Activated T-helper 9 cell treated with anti-CD3 and anti-CD28 coated beads, Interleukin-2, amount 50 U/mL, for 16 hours (primary cell): ENCODE data around the gene RNGTT.

Experiments used
- DNase-seq: peaks from one replicate; pipeline ENCODE4 v3.0.0-alpha.2; 2020; ENCODE audit warnings: low read depth

The RNGTT gene

DNA sequence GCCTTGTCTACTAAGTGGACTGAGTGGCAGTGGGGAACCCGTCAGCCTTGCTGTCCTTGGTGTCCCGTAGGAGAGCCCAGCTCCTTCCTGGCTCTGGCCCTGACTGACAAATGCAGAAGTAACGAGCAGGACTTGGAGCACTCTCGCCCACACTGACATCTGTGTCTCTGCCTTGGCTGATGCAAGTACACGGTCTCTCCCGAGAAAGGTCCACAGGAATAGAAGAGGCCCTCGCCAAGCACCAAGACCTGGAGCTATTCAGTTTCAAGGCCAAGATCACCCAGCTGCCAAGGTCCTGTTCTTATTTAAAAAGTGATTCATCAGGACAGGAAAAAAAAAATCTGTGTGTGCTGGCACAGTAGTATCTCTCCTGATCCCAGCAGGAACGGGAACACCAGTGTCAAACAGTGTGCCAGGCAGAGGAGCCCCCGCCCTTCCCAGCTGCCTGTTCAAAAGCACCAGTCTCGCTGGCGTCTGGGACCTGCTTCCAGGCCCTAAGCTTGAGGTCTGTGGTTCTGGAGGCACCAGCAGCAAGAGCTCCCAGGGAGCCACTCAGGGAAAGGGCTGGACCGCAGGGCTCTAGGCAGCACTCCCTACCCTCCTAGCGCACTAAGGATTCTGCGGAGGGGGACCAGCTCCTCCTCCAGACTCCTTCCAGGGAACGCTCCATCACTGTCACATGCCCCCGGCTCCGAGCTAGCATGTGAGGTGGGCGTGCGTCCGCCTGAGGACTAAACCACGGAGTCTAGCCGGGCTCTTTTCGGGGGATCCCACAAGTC, 376.9 kb downstream of the RNGTT start:
- no peak for DNase-seq

DNA sequence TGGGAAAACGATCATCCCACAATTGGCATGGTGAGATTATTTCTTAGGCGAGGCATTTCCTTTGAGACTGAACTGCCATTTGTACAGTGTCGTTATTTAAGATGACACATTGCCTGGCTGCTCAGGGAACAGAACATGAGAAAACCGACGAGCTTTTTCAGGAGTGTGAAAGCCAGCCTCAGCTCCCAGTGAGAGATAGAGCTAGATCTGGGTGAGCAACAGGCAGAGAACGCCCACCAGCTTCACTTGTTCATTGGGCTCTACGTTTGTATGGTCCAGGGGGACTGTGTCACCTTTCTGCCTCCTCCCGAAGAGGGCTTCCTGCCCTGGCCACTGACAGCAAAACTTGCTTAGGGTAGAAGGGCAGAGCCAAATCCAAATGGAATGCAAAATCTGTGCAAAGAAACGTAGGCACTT, 378.1 kb downstream of the RNGTT start:
- DNase-seq, result no peak

DNA sequence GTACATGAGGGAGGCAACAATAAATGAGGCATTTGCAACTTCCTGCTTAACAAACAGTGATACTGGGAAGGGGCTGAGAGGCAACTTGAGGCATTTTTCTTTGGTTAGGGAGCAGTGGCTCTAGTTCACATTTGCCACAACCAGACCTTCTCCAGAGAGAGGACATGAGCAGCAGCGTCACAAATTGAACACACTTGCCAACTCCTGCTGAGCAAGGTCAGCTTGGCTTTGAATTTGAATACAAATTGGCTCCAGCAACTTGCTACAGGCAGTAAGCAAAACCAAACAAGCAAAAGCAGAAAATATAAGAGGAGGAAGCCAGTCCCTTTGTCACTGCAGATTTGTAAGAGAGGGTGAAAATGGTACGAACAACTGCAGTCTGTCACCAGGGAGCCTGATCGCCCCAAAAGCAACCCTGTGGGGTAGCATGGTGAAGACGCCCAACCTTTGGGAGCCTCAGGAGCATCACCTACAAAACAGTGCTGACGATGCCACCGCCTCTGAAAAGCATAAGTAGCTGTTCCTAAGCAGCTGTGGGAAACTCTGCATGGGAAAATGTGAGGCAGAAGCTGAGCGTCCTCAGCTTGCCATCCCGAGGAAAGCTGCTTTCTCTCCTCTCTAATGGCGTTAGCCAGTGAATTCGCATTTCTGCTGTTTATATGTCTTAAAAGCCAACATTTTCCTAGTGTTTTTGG, 378.7 kb downstream of the RNGTT start:
- no peak for DNase-seq

DNA sequence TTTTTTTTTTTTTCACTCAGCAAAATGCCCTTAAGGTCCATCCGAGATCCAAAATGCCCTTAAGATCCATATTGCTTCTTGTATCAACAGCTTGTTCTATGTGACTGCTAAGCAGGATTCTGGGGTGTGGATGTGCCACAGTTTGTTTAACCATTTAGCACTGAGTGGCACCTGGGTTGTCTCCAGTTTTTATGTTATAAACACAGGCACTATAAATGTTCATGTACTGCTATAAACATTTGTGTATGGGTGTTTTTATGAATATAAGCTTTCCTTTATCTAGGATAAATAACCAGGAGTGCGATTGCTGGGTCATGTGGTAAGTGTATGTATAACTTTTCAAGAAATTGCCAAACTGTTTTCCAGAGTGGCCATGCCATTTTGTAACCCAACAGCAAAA, 386.0 kb downstream of the RNGTT start:
- DNase-seq, result no peak

DNA sequence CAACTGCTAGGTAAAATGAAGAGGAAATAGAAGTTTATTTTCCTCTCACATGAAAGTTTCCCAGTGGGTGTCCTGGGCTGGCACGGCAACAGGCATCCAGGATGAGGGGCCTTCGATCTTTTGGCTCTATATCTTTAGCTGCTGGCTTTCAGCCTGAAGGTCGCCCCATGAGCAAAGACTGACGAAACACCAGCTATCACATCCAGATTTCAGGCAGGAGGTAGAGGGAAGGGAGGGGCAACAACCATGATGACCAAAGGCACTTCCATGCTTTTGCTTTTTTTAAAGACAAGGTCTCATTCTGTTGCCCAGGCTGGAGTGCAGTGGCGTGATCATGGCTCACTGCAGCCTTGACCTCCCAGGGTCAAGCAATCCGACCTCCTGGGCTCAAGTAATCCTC, 387.9 kb downstream of the RNGTT start:
- DNase-seq, result no peak

DNA sequence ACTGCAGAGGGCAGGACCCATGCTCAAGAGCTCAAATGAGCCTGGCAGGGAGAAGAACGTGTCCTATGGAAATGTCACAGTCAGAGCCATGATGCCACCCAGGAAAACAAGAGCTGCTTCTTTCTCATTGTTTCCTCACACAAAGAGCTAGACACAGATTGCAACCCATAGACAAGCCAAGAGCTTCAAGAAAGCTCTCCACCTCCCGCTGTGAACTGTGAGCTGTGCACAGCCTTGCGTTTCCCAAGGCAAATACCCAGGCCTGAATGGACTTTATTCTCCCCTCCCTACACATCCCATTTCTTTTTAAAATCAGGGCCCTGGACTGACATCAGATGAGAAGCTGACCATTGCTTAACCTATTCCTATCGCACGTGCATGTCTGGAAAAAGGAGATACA, 388.8 kb downstream of the RNGTT start:
- no peak for DNase-seq

DNA sequence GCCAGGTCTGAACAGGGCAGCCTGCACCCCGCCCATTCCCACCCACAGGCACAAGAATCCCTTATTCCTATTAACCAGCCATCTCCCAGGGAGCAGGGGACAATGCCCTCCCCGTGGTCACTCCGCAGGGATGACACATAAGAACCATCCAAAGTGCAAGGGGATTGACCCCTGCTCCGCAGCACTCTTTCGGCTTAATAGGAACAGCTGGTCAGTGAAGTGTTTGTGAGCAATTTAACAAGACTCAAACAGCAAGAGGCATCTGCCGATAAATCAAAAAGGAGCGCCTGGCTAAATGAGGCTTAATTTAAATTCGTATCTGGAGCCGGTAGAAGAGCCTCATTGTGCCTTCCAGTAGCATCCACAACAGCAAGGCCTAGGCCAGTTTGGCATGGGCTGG, 389.4 kb downstream of the RNGTT start:
- DNase-seq, result no peak

DNA sequence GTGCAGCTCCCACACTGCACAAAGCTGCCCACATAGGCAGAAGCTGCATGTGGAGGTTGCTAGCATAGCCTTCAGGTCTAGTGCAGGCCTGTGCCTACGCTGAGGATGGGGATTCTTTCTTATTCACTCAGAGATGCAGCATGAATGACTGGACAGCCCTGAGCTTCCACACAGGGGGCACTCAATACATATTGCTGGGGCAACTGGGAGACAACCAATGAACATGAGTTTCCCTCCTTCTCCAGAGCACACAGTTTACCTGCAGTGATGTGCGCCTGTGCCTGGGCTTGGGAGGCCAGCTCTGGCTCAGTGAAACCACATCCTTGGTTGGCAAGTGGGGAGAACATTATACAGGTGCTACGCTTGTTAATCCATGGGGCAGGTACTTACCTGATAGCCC, 389.9 kb downstream of the RNGTT start:
- no peak for DNase-seq

DNA sequence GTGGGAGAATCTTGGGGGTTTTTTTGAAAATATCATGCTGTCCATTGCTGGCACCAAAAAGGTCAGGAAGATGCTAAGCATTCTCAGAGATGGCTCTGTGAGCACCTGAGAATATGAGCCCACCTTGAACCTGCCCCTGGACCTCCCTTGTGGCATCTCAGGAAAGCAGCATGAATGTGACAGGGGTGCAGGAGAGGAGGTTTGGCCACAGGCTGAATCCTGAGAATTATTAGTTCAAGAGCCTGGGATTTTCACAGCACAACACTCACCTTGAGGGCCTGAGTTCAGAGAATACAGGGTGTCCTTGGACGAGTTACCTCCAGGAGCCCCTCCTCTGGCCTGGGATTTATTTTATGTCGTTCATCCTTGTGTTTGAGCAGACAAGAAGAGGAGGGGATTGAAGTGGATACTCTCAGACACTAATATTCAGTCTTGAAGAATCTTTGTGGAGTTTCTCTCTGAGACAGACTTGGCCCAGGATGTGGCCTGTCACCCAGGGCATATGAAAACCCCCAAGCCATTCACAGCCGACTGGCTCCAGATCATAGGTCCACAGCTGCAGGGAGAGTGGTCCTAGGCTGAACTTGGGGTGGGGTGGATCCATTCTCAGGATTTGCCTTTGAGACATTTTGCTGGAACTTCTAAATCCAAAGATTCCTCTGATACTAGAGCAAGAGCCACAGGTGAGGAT, 390.8 kb downstream of the RNGTT start:
- DNase-seq, result no peak

DNA sequence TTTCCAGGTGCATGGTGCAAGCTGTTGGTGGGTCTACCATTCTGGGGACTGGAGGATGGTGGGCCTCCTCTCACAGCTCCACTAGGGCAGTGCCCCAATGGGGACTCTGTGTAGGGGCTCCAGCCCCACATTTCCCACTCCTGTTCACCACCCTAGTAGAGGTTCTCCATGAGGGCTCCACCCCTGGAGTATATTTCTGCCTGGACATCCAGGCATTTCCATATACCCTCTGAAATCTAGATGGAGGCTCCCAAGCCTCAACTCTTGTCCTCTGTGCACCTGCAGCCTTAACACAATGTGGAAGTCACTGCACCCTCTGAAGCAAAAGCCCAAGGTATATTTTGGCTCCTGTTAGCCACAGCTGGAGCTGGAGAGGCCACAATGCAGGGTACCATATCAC, 393.5 kb downstream of the RNGTT start:
- no peak for DNase-seq

DNA sequence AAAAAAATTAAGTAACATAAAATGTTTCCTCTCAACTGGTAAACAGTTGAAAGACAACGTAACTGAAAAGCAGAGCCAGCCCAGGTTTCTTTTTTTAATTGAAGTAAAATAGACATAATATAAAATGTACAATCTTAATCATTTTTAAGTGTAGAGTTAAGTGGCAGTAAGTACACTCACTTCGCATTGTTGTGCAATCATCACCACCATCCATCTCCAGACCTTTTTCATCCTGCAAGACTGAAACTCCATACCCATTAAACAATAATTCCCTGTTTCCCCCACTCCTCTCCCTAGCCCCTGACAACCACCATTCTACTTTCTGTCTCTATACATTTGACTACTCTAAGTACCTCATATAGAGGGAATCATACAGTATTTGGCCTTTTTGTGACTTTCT, 395.7 kb downstream of the RNGTT start:
- DNase-seq, result no peak

DNA sequence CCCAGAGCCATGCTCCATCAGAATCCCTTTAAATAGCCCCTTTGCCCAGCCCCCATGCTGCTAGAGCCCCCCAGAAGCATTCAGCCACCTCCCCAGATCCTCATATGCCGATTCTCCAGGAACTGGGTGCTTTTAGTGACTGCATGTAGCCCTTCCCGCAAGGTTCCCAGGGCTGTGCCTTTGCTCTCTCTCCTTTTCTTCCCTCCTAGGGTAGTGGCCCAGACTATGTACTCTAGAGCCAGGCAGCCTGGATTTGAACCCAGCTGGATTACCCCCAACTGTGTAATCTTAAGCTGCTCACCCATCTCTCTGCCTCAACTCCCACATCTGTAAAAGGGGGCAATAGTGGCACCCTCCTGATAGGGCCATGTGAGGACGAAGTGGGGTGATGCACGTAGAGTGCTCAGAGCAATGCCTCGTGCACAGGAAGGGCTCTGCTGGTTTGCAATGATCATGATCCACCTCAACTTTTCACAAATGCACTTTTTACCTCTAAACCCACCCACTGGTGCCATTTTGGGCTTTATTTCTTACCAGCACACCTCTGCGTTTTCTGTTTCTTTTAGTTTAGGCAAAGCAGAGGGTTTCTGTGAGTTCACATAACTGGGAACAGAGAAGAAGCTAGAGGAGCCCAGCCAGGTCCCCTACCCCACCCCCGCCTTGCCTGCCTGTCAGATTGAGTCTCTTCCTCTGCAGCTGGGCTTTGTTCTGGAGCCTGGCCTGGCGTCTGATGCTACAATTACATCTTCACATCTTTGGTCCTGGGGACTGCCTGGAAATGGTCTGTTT, 396.5 kb downstream of the RNGTT start:
- DNase-seq, result no peak

DNA sequence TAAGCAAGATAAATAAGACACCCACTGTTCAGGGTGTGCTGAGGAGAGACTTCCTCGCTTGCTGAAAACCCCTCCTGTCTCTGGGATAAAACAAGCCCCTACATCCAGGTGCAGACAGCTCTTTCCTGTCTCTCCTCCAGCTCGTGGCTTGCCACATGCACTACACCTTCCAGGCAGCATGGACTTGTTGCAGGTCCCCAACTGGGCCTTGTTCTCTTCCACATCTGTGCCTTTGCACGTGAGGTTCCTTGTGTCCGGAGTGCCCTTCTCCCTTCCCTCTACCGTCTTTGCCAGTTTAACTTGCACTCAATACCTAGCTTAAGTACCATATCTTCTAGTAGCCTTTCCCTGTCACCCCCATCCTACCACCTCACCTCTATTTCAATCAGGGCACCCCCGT, 397.6 kb downstream of the RNGTT start:
- DNase-seq, result no peak

DNA sequence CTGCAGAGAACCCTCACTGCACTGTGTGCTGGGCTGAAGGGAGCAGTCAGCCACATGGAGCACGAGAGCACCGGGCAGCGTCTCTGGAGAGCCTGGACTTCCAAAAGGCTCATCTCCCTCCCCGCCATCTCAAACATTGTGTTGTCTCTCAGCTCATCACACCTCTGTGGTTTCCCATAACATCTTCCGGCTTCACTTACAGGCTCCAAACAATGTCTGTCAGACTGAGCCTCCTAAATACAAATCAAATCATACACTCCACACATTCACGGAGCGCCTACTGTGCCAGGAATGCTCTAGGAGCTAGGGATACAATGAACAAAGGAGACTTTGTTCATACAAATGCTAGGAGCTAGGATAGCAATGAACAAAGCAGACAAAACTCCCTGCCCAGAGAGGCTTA, 398.0 kb downstream of the RNGTT start:
- DNase-seq, result no peak

DNA sequence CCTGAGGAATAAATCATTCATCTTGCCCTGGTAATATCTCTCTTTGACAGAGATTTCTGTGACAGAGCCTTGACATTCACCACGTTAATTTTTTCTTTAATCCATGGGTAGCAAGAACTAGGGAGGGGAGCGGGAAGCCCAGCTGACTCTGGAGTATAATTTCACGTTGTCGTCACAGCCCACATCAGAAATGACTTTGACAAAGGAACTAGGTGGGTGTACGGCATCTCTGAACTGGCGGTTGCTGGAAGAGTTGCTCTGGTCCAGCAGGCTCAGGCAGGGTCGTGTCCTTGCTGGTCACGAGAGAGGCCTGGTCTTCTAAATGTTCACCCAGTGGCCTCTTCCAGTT, 400.2 kb downstream of the RNGTT start:
- DNase-seq, result no peak

DNA sequence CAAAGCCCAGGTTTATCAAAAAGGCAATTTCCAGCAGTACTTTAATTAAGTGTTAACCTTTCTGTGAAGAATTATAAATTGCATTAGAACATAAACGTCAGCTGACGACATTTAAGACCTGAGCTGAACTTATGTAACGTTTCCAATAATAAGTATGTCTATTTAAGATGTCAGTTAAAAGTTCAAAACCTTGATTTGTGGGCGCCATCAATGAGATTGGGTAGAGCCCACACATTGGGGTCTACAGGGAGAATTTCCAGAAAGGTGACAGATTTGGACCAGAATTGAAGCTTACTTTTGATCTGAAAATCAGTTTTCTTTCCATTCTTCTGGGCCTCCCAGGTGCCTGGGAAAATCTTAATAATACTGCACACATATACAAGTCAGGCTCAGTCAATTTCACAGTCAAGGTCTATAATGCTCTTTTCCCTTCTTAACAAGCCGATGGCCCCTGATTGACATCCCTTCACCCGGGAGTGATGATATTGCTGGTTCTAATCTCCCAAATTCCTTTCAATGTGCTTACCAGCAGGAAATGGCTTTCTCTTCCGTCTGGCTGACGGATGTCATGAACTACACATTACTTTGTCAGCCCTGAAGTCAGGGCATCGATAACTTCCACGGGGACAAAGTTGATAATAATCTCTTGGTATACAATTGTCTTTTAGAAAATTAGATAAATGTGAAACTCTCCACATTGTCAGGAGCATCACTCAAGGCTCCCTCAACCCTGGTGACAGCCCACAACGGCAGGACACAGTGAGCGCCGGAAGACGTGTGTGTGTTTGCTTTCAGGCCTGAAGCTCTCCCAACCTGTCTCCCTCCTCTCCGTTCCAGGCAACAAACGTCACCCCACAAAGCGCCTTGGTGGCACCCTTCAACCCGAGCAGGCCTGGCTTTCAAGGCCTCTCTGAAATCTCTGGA, 400.8 kb downstream of the RNGTT start:
- no peak for DNase-seq

DNA sequence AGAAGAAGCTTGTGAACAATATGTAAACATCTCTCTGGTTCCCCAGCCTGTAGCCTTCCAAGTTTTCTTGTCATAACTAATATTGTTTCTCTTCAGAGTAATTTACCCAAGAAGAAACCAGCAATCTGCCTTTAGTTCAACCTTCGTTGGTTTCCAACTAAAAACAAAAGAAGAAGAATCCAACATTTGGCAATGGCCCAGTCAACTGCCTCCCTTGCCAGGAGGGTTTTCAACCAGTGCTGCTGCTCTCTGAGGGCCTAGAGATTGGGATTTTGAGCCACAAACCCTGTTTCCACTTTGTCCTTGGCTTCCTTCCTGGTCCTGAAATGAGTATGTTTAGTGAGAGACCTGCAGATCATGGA, 401.5 kb downstream of the RNGTT start:
- no peak for DNase-seq

DNA sequence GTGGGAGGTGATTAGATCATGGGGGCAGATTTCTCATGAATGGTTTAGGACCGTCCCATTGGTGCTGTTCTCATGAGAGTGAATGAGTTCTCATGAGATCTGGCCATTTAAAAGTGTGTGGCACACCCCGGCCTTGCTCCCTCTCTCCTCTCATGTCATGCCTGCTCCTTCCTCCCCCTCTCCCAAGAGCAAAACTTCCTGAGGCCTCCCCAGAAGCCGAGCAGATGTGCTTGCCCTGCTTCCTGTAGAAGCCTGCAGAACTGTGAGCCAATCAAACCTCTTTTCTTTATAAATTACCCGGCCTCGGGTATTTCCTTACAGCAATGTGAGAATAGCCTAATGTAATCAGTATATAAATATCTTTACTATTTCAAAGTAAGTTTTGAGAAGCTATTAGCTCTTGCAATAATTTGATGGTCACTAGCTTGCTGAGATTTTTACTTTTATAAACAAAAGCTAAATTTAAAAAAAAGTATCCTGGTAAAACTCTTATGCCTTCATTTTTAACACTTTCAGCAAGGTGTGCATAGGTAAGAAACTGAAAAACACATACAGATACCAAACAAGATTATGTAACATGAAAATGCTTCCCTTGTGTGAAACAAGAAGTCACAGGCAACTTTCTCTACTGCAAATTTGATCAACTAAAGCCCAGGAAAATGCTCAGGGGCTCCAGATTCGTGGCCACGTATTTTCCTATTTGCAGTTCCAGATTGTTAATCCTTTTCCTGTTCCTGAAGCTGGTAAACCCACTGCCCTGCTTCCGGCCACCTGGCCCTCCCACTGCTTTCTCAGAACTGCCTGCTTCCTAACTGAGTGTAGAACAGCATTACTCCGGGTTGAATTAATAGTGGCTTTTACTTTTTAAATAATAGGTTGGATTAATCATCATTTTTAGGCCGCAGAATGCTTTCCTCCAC, 402.1 kb downstream of the RNGTT start:
- DNase-seq, result no peak
